Mucosa of descending colon (tissue), 3 donors: ENCODE measurements around the gene TKFC. TPM values are rescaled to one million over a fixed set of nuclear protein-coding genes. Genes with fewer than 3 reads are reported as not detected.

Experiments used
- ATAC-seq: fragments of 200-7000 bp; cut with Tn5 transposase; one replicate; pipeline ENCODE4 v1.9.1; 2020; ENCODE audit warnings: mild to moderate bottlenecking, moderate library complexity
- DNase-seq, 3 donors: peaks; one replicate each; pipeline ENCODE4 v3.0.0-alpha.2; 2020
- H3K36me3 ChIP-seq: fragments of 200-600 bp; one replicate; pipeline ENCODE4 v1.8.0; 2021; ENCODE audit warnings: low read depth, mild to moderate bottlenecking
- H3K4me1 ChIP-seq: fragments of 200-600 bp; one replicate; pipeline ENCODE4 v1.8.0; 2021; ENCODE audit warnings: low read depth, mild to moderate bottlenecking
- H3K4me3 ChIP-seq: fragments of 200-600 bp; one replicate; pipeline ENCODE4 v1.8.0; 2021; ENCODE audit warnings: mild to moderate bottlenecking
- H3K9me3 ChIP-seq: fragments of 200-600 bp; one replicate; pipeline ENCODE4 v1.8.0; 2021; ENCODE audit warnings: mild to moderate bottlenecking
- CTCF ChIP-seq: fragments of 200-600 bp; IDR thresholded peaks from one replicate; pipeline ENCODE4 v1.8.0; 2022; ENCODE audit warnings: antibody characterized with exemption, mild to moderate bottlenecking
- intact Hi-C, 2 donors: fragments of 100-400 bp; cut with DNase I in 1 of 2; cut with micrococcal nuclease in 1 of 2; formaldehyde crosslinking; loops; one replicate each; pipeline versions ENCODE4 v1.11.0 to v1.11.1; 2022; cut with DNase I, micrococcal nuclease
- total RNA-seq, 3 donors: library from RNA; stranded (reverse); fragmentation: NEBNext Ultra II Directional in 2 of 3; extraction: Animal tissue kit (Norgen Biotek cat#: 25700) in 2 of 3; gene quantifications; one replicate each; pipeline versions ENCODE4 v1.2.1 to v1.2.4, GENCODE V29; 2021 to 2023
- donor health status: DM: no; HTN: no; CAD: no; lungs with moderate emphysema.
- donor health status: DM: no; HTN: no; CAD: no.
- donor health status: DM: no; HTN: yes; CAD: no.

The TKFC gene
- total RNA-seq, 3 donors from 2014 or later: 30.9 to 78.8 (median 63.1) TPM

GRCh38 chr11:61364012-61364675, 31.1 kb downstream of the TKFC start:
- ATAC-seq (no peak), DNase-seq (no peak)
- intact Hi-C loops: no loop called here
- H3K36me3 ChIP-seq: peaks cover 14% of the 10 kb centered on the region
- no peak for TF ChIP-seq CTCF
- no peaks in the 10 kb centered on the region for H3K9me3 ChIP-seq
- no peak overlapping the region for H3K4me3 ChIP-seq
- H3K4me1 ChIP-seq: peaks cover 28% of the 10 kb centered on the region

GRCh38 chr11:61367406-61367805, 34.4 kb downstream of the TKFC start:
- no peak for DNase-seq
- Histone ChIP-seq H3K36me3 (peaks cover 14% of the 10 kb centered on the region), H3K4me3 (no peak overlapping the region), H3K9me3 (no peaks in the 10 kb centered on the region), H3K4me1 (peaks cover 7% of the 10 kb centered on the region)
- TF ChIP-seq CTCF: no peak
- intact Hi-C loops: no loop called here
- ATAC-seq: no peak

DNA sequence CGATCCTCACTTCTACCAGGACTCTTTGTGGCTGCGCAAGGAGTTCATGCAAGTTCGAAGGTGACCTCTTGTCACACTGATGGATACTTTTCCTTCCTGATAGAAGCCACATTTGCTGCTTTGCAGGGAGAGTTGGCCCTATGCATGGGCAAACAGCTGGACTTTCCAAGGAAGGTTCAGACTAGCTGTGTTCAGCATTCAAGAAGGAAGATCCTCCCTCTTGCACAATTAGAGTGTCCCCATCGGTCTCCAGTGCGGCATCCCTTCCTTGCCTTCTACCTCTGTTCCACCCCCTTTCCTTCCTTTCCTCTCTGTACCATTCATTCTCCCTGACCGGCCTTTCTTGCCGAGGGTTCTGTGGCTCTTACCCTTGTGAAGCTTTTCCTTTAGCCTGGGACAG, 35.6 kb downstream of the TKFC start:
- H3K4me3 ChIP-seq: no peak overlapping the region
- no peaks in the 10 kb centered on the region for H3K4me1 ChIP-seq
- ATAC-seq (no peak), DNase-seq (no peak)
- no peaks in the 10 kb centered on the region for H3K9me3 ChIP-seq
- intact Hi-C loops: no loop called here
- H3K36me3 ChIP-seq: peaks cover 14% of the 10 kb centered on the region
- TF ChIP-seq CTCF: no peak

GRCh38 chr11:61369372-61370348, 36.6 kb downstream of the TKFC start:
- peak in 1 of 3 donors; percentile 60 for DNase-seq
- no peak for TF ChIP-seq CTCF
- Histone ChIP-seq H3K9me3 (no peaks in the 10 kb centered on the region), H3K4me3 (no peak overlapping the region), H3K36me3 (peaks cover 14% of the 10 kb centered on the region), H3K4me1 (no peaks in the 10 kb centered on the region)
- ATAC-seq: peak; percentile 71
- intact Hi-C loops: no loop called here

- no peak for TF ChIP-seq CTCF
- Histone ChIP-seq H3K4me1 (no peaks in the 10 kb centered on the region), H3K36me3 (peaks cover 14% of the 10 kb centered on the region), H3K4me3 (no peak overlapping the region), H3K9me3 (no peaks in the 10 kb centered on the region)
- ATAC-seq: no peak
- no peak for DNase-seq
- intact Hi-C loops: no loop called here
These were observed 37.4 kb downstream of the TKFC start for GRCh38 chr11:61370349-61371005.
